Frontal cortex (tissue), 4 donors: ENCODE data around the gene MEI1. TPM values are rescaled to one million over a fixed set of nuclear protein-coding genes. Genes with fewer than 3 reads are reported as not detected.
"Not testable (repeated sequence)": the region's sequence is repeated elsewhere in the genome, so short reads cannot be mapped to it uniquely, and the experiment has no call there.

Experiments
- DNase-seq, 2 donors: peaks; one replicate each; pipeline ENCODE4 v3.0.0; 2012; ENCODE audit warnings: low spot score in 2 of 2
- FAIRE-seq: peaks from 2 replicates; lab custom pipeline; 2012; peaks lifted over from hg19 to GRCh38; lab: Jason Lieb, UNC
- total RNA-seq: library from RNA; depleted of rRNA; stranded (reverse); fragments of >200 nt; gene quantifications from one replicate; pipeline ENCODE4 v1.2.3, GENCODE V29; 2014
- donor health status: control.
- donor health status: control.
- donor health status: control.

MEI1 gene
- total RNA-seq: 0.41 TPM

GRCh38 chr22:41699264-41700107 is at the start of gene MEI1:
Gene MEI1 (plus strand): TSS chr22:41699503. CDS start chr22:41699539, 36 bp downstream.
- no peak for FAIRE-seq

GRCh38 chr22:41650229-41650628 is 49.1 kb upstream of the MEI1 start:
- DNase-seq (no peak), FAIRE-seq (no peak)

More at GRCh38 chr22:41699264-41700107, at the start of gene MEI1:
- peak; percentile 85 to 90 for DNase-seq

- DNase-seq: no peak
Measured at GRCh38 chr22:41650821-41651220, 48.5 kb upstream of the MEI1 start.

GRCh38 chr22:41654322-41654721 is 45.0 kb upstream of the MEI1 start:
- DNase-seq (no peak), FAIRE-seq (no peak)

More at GRCh38 chr22:41650821-41651220, 48.5 kb upstream of the MEI1 start:
- no peak for FAIRE-seq

- DNase-seq: no peak
- no peak for FAIRE-seq
Measured at GRCh38 chr22:41656556-41656955, 42.7 kb upstream of the MEI1 start.

- FAIRE-seq: no peak
- DNase-seq: no peak
Measured at GRCh38 chr22:41657709-41658108, 41.6 kb upstream of the MEI1 start.

GRCh38 chr22:41658869-41659268 is 40.4 kb upstream of the MEI1 start:
- DNase-seq (no peak), FAIRE-seq (no peak)

- FAIRE-seq (no peak), DNase-seq (no peak)
Measured at GRCh38 chr22:41659941-41660340, 39.4 kb upstream of the MEI1 start.

- DNase-seq: no peak
- FAIRE-seq: no peak
Measured at GRCh38 chr22:41660416-41660815, 38.9 kb upstream of the MEI1 start.

GRCh38 chr22:41661088-41661487 is 38.2 kb upstream of the MEI1 start:
- no peak for FAIRE-seq
- no peak for DNase-seq

- no peak for FAIRE-seq
- no peak for DNase-seq
Measured at GRCh38 chr22:41661713-41662112, 37.6 kb upstream of the MEI1 start.

GRCh38 chr22:41663594-41663993 is 35.7 kb upstream of the MEI1 start:
- DNase-seq, FAIRE-seq: not testable (repeated sequence)

- FAIRE-seq (no peak), DNase-seq (no peak)
Measured at GRCh38 chr22:41664490-41664889, 34.8 kb upstream of the MEI1 start.

- DNase-seq: no peak
- FAIRE-seq: no peak
Measured at GRCh38 chr22:41664951-41665350, 34.4 kb upstream of the MEI1 start.

GRCh38 chr22:41668971-41669911 is 30.1 kb upstream of the MEI1 start:
- no peak for FAIRE-seq
- DNase-seq: no peak

- not testable (repeated sequence) for DNase-seq, FAIRE-seq
Measured at GRCh38 chr22:41672096-41672495, 27.2 kb upstream of the MEI1 start.

GRCh38 chr22:41672780-41673509 is 26.4 kb upstream of the MEI1 start:
- FAIRE-seq: no peak

GRCh38 chr22:41674846-41675340 is 24.4 kb upstream of the MEI1 start:
- DNase-seq (no peak), FAIRE-seq (no peak)

More at GRCh38 chr22:41672780-41673509, 26.4 kb upstream of the MEI1 start:
- DNase-seq: no peak

- FAIRE-seq (no peak), DNase-seq (no peak)
Measured at GRCh38 chr22:41676134-41676533, 23.2 kb upstream of the MEI1 start.

GRCh38 chr22:41681616-41682015 is 17.7 kb upstream of the MEI1 start:
- DNase-seq: no peak
- FAIRE-seq: no peak
